C4-2B (cell line): ENCODE measurements around the gene EIF2S1.

Experiments
- ZFX ChIP-seq: fragments of 450-650 bp; IDR thresholded peaks from 2 replicates; pipeline ENCODE4 v1.6.1; 2017
- TF ChIP-seq, protein P1 (sequence below): fragments of 450-650 bp; conservative IDR thresholded peaks from 2 replicates; pipeline ENCODE4 v1.5.1; 2017; ENCODE audit warnings: mild to moderate bottlenecking

DNA sequence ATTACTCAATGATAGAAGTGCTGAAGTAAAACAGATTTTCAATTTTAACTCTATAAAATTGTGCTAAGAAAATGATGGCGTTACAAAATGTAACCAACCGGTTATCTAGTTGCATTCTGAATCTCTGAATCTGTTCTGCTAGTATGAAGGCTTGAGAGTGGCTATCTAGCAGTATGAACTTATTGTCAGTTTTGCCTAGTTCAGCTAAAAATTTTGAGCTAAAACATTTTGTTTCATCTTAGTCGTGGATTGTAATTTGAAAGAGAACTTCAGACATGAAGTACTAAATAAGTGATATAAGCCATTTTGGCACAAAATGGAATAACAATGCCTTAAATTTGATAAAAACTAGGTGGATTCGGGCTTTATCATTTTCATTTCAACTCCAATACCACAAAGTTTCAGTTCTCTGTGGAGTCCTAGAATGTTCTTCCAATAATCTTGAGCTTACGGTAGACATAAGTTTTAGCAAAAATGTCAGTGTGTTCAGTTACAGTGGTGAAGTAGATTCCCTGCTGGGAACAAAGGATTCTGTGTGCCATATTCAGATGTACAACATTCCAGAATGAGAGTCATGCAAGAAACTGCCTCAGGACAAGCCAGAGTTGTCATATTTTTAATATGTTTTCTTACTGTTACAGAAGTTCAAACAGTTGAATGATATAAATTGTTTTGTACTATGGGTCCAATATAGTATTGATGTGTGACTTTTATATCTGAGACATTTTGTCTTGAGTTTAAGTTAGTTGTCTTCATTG lies 28.6 kb upstream of the EIF2S1 start:
- TF ChIP-seq, protein P1, sequence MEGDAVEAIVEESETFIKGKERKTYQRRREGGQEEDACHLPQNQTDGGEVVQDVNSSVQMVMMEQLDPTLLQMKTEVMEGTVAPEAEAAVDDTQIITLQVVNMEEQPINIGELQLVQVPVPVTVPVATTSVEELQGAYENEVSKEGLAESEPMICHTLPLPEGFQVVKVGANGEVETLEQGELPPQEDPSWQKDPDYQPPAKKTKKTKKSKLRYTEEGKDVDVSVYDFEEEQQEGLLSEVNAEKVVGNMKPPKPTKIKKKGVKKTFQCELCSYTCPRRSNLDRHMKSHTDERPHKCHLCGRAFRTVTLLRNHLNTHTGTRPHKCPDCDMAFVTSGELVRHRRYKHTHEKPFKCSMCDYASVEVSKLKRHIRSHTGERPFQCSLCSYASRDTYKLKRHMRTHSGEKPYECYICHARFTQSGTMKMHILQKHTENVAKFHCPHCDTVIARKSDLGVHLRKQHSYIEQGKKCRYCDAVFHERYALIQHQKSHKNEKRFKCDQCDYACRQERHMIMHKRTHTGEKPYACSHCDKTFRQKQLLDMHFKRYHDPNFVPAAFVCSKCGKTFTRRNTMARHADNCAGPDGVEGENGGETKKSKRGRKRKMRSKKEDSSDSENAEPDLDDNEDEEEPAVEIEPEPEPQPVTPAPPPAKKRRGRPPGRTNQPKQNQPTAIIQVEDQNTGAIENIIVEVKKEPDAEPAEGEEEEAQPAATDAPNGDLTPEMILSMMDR: no peak
- no peak for TF ChIP-seq ZFX
